Trophoblast cell (in vitro differentiated cells and primary cell): Measurements from ENCODE around the gene KDM4B.

ENCODE experiments used
- DNase-seq, 2 donors: peaks; one replicate each; pipeline ENCODE4 v3.0.0-alpha.2; 2016
- H2AFZ ChIP-seq: 2 replicates; pipeline ENCODE4 v1.6.1; 2013; ENCODE audit warnings: low read length, moderate library complexity, mild to moderate bottlenecking; ENCODE audit not compliant: insufficient read depth, poor library complexity
- H2AK5ac ChIP-seq: 2 replicates; pipeline ENCODE4 v1.6.1; 2013; ENCODE audit warnings: mild to moderate bottlenecking, low read length
- H2BK120ac ChIP-seq: 2 replicates; pipeline ENCODE4 v1.6.1; 2013; ENCODE audit warnings: low read length, mild to moderate bottlenecking, moderate library complexity; ENCODE audit not compliant: insufficient read depth, poor library complexity
- H2BK12ac ChIP-seq: 2 replicates; pipeline ENCODE4 v1.6.1; 2013; ENCODE audit warnings: mild to moderate bottlenecking, low read length, moderate library complexity
- H2BK5ac ChIP-seq: 2 replicates; pipeline ENCODE4 v1.6.1; 2013; ENCODE audit warnings: low read length, low read depth, moderate library complexity, mild to moderate bottlenecking; ENCODE audit not compliant: poor library complexity
- H3K14ac ChIP-seq: 2 replicates; pipeline ENCODE4 v1.6.1; 2013; ENCODE audit warnings: mild to moderate bottlenecking, low read length
- H3K18ac ChIP-seq: 2 replicates; pipeline ENCODE4 v1.6.1; 2013; ENCODE audit warnings: mild to moderate bottlenecking, low read length
- H3K23ac ChIP-seq: 2 replicates; pipeline ENCODE4 v1.6.1; 2013; ENCODE audit warnings: low read length
- H3K27ac ChIP-seq: 2 replicates; pipeline ENCODE4 v1.5.1; 2013; ENCODE audit warnings: low read depth, mild to moderate bottlenecking, inconsistent platforms, low read length, moderate library complexity
- H3K27me3 ChIP-seq: 2 replicates; pipeline ENCODE4 v1.6.1; 2013; ENCODE audit warnings: inconsistent platforms, mild to moderate bottlenecking, low read length, moderate library complexity; ENCODE audit not compliant: insufficient read depth
- H3K36me3 ChIP-seq, 2 experiments: 1 replicate in 1 of 2; 2 replicates in 1 of 2; pipeline ENCODE4 v1.6.1; 2013; ENCODE audit warnings: low read length in 2 of 2, mild to moderate bottlenecking in 2 of 2, moderate library complexity in 1 of 2; ENCODE audit not compliant: insufficient read depth in 2 of 2, control insufficient read depth in 1 of 2
- H3K4ac ChIP-seq: 2 replicates; pipeline ENCODE4 v1.6.1; 2013; ENCODE audit warnings: low read depth, mild to moderate bottlenecking, low read length, moderate library complexity
- H3K4me1 ChIP-seq, 2 experiments: 1 replicate in 1 of 2; 2 replicates in 1 of 2; pipeline ENCODE4 v1.6.1; 2013; ENCODE audit warnings: low read length in 2 of 2, mild to moderate bottlenecking in 2 of 2, moderate library complexity in 1 of 2; ENCODE audit not compliant: insufficient read depth in 2 of 2, control insufficient read depth in 1 of 2
- H3K4me2 ChIP-seq: 2 replicates; pipeline ENCODE4 v1.6.1; 2013; ENCODE audit warnings: inconsistent platforms, mild to moderate bottlenecking, low read length, moderate library complexity
- H3K4me3 ChIP-seq: 2 replicates; pipeline ENCODE4 v1.5.1; 2013; ENCODE audit warnings: mild to moderate bottlenecking, low read depth, low read length, inconsistent platforms
- H3K79me1 ChIP-seq: one replicate; pipeline ENCODE4 v1.6.1; 2013; ENCODE audit warnings: low read length
- H3K79me2 ChIP-seq: 2 replicates; pipeline ENCODE4 v1.6.1; 2013; ENCODE audit warnings: low read length, mild to moderate bottlenecking; ENCODE audit not compliant: control insufficient read depth, insufficient read depth, poor library complexity
- H3K9ac ChIP-seq: 2 replicates; pipeline ENCODE4 v1.6.1; 2013; ENCODE audit warnings: mild to moderate bottlenecking, low read length
- H3K9me3 ChIP-seq: 2 replicates; pipeline ENCODE4 v1.6.1; 2013; ENCODE audit warnings: low read depth, mild to moderate bottlenecking, control low read depth, inconsistent platforms, low read length; ENCODE audit not compliant: insufficient read depth
- H4K12ac ChIP-seq: 2 replicates; pipeline ENCODE4 v1.6.1; 2013; ENCODE audit warnings: low read depth, mild to moderate bottlenecking, low read length, moderate library complexity
- H4K8ac ChIP-seq: 2 replicates; pipeline ENCODE4 v1.6.1; 2013; ENCODE audit warnings: low read depth, mild to moderate bottlenecking, low read length, moderate library complexity
- H4K91ac ChIP-seq: one replicate; pipeline ENCODE4 v1.6.1; 2013; ENCODE audit warnings: low read depth, mild to moderate bottlenecking, low read length, moderate library complexity
- WGBS: extraction: QIAGEN DNeasy Blood & Tissue Kit; methylation state at CpG from one replicate; pipeline ENCODE4 v1.1.7; 2013; ENCODE audit warnings: missing lambda C conversion rate; ENCODE audit not compliant: insufficient read length, insufficient coverage; ENCODE audit errors: extremely low coverage; 5-methylcytosine and 5-hydroxymethylcytosine counted together

The KDM4B gene

DNA sequence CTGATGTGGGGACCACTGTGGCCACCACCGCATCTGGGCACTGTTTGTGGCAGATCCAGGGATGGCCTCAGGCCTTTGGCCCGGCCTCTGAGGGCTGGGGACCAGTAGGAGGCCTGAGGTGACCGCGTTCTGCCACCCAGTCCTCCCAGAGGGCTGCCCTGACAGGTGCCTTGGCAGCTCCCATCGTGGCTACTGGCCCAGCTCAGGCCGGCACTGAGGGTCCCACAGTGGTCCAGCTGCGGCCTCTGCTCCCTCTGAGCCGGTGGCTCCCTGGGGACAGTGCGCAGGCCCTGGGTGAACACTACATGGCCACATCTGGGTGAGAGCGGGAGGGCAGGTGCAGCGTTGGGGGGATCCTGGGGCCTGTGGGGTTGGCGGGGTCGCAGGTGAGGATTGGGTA, 61.9 kb downstream of the KDM4B start:
- H2AFZ ChIP-seq: no peak overlapping the region
- no peak overlapping the region for H3K14ac ChIP-seq
- no peak overlapping the region for H2AK5ac ChIP-seq
- H3K4ac ChIP-seq: peak overlapping the region; percentile 39
- H4K12ac ChIP-seq: no peak overlapping the region
- no peak for DNase-seq
- H3K27me3 ChIP-seq: no peaks in the 10 kb centered on the region
- peaks cover 12% of the 10 kb centered on the region for H3K79me2 ChIP-seq
- no peak overlapping the region for H2BK5ac ChIP-seq
- H3K23ac ChIP-seq: no peak overlapping the region
- H3K36me3 ChIP-seq: peaks cover 34 to 37% of the 10 kb centered on the region in 2 experiments
- no peak overlapping the region for H2BK120ac ChIP-seq
- H3K9ac ChIP-seq: no peak overlapping the region
- H3K18ac ChIP-seq: no peak overlapping the region
- H4K8ac ChIP-seq: no peak overlapping the region
- no peak overlapping the region for H3K27ac ChIP-seq
- H3K4me1 ChIP-seq: peaks cover 9 to 11% of the 10 kb centered on the region in 2 experiments
- no peak overlapping the region for H2BK12ac ChIP-seq
- no peaks in the 10 kb centered on the region for H3K79me1 ChIP-seq
- H3K9me3 ChIP-seq: no peaks in the 10 kb centered on the region
- H4K91ac ChIP-seq: no peak overlapping the region
- no peak overlapping the region for H3K4me3 ChIP-seq
- no peak overlapping the region for H3K4me2 ChIP-seq
- no CpG with 5 or more reads among the region's 13 CpGs for WGBS

GRCh38 chr19:5031231-5032100, 62.6 kb downstream of the KDM4B start:
- no peak overlapping the region for H2BK5ac ChIP-seq
- H3K4me1 ChIP-seq: peaks cover 9 to 11% of the 10 kb centered on the region in 2 experiments
- no peak overlapping the region for H3K4me2 ChIP-seq
- H3K18ac ChIP-seq: peak overlapping the region; percentile 1
- no peak overlapping the region for H2BK120ac ChIP-seq
- H4K12ac ChIP-seq: no peak overlapping the region
- peaks cover 12% of the 10 kb centered on the region for H3K79me2 ChIP-seq
- peak; percentile 60 to 87 for DNase-seq
- no peak overlapping the region for H2AFZ ChIP-seq
- no peak overlapping the region for H4K91ac ChIP-seq
- H2BK12ac ChIP-seq: no peak overlapping the region
- H3K9me3 ChIP-seq: no peaks in the 10 kb centered on the region
- H2AK5ac ChIP-seq: no peak overlapping the region
- no peak overlapping the region for H3K23ac ChIP-seq
- H4K8ac ChIP-seq: no peak overlapping the region
- H3K36me3 ChIP-seq: peaks cover 39 to 43% of the 10 kb centered on the region in 2 experiments
- H3K14ac ChIP-seq: no peak overlapping the region
- H3K27me3 ChIP-seq: no peaks in the 10 kb centered on the region
- H3K27ac ChIP-seq: no peak overlapping the region
- H3K79me1 ChIP-seq: no peaks in the 10 kb centered on the region
- peak overlapping the region; percentile 39 for H3K4ac ChIP-seq
- no CpG with 5 or more reads among the region's 29 CpGs for WGBS
- no peak overlapping the region for H3K4me3 ChIP-seq
- no peak overlapping the region for H3K9ac ChIP-seq

DNA sequence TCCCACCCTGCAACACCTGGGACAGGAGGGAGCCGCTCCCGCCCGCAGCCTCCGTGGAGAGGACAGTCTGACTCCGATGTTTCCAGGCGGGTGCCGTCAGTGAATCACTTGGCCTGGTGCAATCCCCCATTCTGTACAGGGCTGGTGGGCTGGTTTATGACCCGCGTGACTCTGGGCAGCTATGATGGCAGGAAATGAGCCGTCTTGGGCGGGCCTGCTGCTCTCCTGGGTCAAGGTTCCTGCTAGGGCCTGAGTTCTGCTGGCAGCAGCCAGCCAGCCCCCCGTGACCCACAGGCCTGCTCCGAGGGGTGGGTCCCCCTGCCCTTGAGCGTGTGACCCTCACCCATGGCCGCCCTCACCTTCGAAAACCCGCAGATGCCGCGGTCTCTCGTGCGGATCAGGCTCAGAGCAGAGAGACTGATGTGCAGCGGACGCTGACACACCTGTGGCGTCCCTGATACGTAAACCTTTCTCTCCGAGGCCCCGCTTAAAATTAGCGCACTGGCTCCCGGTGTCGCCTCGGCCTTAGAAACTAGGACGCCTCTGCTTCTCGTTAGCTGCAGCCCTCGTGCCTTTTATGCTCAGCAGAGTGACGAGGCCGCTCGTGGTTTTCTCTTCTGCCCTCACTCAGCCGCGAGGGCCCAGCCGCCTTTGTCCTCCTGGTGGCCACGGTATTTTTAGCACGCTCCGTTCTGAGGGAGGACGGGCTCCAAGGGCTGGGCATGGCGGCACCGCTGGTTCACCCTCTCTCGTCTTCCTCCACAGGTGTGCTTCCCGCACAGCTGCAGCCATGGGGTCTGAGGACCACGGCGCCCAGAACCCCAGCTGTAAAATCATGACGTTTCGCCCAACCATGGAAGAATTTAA, 63.4 kb downstream of the KDM4B start:
- Histone ChIP-seq H2BK120ac (no peak overlapping the region), H3K4me2 (no peak overlapping the region), H3K9me3 (no peaks in the 10 kb centered on the region), H3K14ac (no peak overlapping the region), H3K4me3 (no peak overlapping the region), H4K12ac (no peak overlapping the region), H2BK5ac (no peak overlapping the region), H3K23ac (no peak overlapping the region), H3K18ac (no peak overlapping the region), H3K79me2 (peaks cover 10% of the 10 kb centered on the region), H3K4me1 (peaks cover 9 to 11% of the 10 kb centered on the region in 2 experiments), H3K27me3 (no peaks in the 10 kb centered on the region), H3K36me3 (peaks cover 39 to 48% of the 10 kb centered on the region in 2 experiments), H3K4ac (peak overlapping the region; percentile 31), H4K8ac (no peak overlapping the region), H3K79me1 (no peaks in the 10 kb centered on the region), H3K27ac (no peak overlapping the region), H2AK5ac (no peak overlapping the region), H3K9ac (no peak overlapping the region), H4K91ac (no peak overlapping the region), H2BK12ac (no peak overlapping the region), H2AFZ (no peak overlapping the region)
- WGBS: no CpG with 5 or more reads among the region's 52 CpGs
- no peak for DNase-seq

DNA sequence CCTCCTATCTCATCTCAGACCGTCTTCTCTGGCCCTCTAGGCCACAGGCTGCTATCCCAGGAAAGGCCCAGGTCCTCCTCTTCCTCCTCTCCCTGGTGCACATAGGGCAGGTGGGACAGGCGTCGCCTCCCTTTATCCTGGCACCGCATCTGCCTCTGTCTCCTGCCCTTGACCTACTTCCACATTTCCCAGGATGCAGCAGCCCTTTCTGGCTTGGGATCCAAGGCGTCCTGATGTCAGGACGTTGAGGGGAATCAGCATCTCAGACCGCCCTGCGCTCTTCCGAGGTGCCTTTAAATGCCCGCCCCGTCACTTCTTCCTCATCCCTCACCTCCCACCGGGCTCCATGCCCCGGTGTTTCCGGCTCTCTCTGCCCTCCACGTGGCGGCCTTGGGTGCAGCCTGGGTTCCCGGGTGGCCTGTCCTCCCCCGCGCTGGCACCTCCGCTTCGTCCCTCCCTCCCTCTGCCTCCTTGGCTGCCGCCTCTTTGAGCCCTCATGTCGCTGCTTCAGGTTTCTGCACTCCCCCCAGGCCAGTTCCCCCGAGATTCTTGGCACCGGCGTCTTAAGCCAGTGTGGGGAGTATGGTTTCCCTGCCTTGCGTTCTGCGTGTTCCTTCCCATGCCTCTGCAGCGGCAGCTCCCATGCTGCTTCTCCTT, 66.3 kb downstream of the KDM4B start:
- Histone ChIP-seq H3K23ac (no peak overlapping the region), H3K4me3 (no peak overlapping the region), H3K27ac (no peak overlapping the region), H3K18ac (no peak overlapping the region), H2BK12ac (no peak overlapping the region), H3K9ac (no peak overlapping the region), H2BK5ac (no peak overlapping the region), H2AK5ac (no peak overlapping the region), H3K14ac (no peak overlapping the region), H3K36me3 (peaks cover 60 to 70% of the 10 kb centered on the region in 2 experiments), H2BK120ac (no peak overlapping the region), H3K4ac (no peak overlapping the region), H4K8ac (no peak overlapping the region), H3K27me3 (no peaks in the 10 kb centered on the region), H3K79me2 (peaks cover 1% of the 10 kb centered on the region), H3K9me3 (peaks cover 2% of the 10 kb centered on the region), H3K4me2 (no peak overlapping the region), H3K4me1 (peaks cover 0 to 4% of the 10 kb centered on the region in 2 experiments), H3K79me1 (no peaks in the 10 kb centered on the region), H4K12ac (no peak overlapping the region), H2AFZ (no peak overlapping the region), H4K91ac (no peak overlapping the region)
- no CpG with 5 or more reads among the region's 29 CpGs for WGBS
- no peak for DNase-seq
